ENCODE data around the gene MSRB1. TPM values are rescaled to one million over a fixed set of nuclear protein-coding genes. Genes with fewer than 3 reads are reported as not detected.

The MSRB1 gene
- total and polyA plus RNA-seq, 9 donors: 6.7 to 31.1 (median 21.9) TPM

- intact Hi-C loops (cut with DNase I): loop anchor here in 1 of 4 donors (5.0 kb wide), 1 partner anchor 57 kb away; no protein-coding TSS in a partner anchor
- 21 to 23% (median 22%) methylated on average over 27 to 30 of the region's 30 CpGs for WGBS, 3 donors
- H3K9me3 ChIP-seq: no peaks in the 10 kb centered on the region
- no peak overlapping the region for H3K27ac ChIP-seq
- no peaks in the 10 kb centered on the region for H3K36me3 ChIP-seq
- TF ChIP-seq EP300 (IDR thresholded peaks at IDR 0.05) (no peak), POLR2A (IDR thresholded peaks at IDR 0.05) (no peak)
- TF ChIP-seq, protein P1, sequence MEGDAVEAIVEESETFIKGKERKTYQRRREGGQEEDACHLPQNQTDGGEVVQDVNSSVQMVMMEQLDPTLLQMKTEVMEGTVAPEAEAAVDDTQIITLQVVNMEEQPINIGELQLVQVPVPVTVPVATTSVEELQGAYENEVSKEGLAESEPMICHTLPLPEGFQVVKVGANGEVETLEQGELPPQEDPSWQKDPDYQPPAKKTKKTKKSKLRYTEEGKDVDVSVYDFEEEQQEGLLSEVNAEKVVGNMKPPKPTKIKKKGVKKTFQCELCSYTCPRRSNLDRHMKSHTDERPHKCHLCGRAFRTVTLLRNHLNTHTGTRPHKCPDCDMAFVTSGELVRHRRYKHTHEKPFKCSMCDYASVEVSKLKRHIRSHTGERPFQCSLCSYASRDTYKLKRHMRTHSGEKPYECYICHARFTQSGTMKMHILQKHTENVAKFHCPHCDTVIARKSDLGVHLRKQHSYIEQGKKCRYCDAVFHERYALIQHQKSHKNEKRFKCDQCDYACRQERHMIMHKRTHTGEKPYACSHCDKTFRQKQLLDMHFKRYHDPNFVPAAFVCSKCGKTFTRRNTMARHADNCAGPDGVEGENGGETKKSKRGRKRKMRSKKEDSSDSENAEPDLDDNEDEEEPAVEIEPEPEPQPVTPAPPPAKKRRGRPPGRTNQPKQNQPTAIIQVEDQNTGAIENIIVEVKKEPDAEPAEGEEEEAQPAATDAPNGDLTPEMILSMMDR (IDR thresholded peaks at IDR 0.05): no peak
- H3K4me3 ChIP-seq: no peak overlapping the region
- no peaks in the 10 kb centered on the region for H3K4me1 ChIP-seq (ENCODE audit: insufficient read depth)
- H3K27me3 ChIP-seq: no peaks in the 10 kb centered on the region
- no peak for DNase-seq
These were observed 23.5 kb downstream of the MSRB1 start for GRCh38 chr16:1919327-1919998.

DNA sequence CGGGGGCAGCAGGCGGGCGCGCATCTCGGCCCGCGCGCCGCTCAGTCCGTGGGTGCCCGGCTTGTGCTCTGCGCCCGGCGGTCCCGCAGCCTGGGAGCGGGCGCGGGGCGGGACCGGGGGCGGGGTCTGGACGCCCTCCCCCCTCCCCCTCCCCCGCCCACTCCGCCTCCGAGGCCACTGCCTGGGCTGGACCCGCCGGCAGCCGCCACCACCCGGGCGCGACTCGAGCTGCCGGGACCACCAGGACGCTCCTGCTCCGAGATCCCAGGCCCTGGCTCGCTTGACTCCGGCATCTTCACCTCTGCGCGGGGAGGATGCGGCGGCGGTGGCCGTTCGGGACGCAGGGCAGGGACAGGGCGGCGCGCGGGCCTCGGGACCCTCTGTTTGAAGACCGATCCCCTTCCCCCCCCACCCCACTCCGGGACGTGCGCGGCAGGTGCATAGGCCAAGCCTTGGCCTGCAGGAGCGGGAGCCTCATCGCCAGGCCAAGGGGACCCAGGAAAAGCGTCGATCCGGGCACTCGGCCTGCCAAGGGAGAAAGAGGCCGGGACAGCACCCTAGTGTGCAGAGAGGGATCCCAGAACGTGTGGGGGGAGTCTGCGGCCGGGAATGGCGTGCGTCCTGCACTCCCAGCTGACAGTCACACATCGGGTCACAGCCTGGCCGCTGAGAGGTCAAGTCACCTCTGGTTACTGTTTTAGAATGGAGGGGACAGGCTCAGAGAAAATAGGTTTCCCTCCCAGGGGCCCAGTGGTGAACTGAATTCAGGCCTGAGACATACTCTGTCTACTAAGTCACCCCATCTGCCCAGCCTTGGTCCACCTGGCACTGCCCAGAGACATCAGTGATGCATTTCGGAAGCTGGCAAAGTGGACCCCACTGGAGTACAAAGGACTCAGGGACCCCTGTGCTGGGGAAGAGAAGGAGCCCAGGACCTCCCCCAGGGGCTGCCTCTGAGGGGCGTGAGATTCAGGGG, 24.4 kb downstream of the MSRB1 start, which contains the start of gene HS3ST6:
Gene HS3ST6 (minus strand): TSS at position 65 of the 976 bp plus-strand sequence. CDS start 92 bp downstream, outside the sequence.
- Histone ChIP-seq H3K9me3 (no peaks in the 10 kb centered on the region), H3K36me3 (no peaks in the 10 kb centered on the region), H3K27ac (no peak within 1 kb of the TSS), H3K4me3 (no peak within 1 kb of the TSS), H3K4me1 (ENCODE audit: insufficient read depth) (no peaks in the 10 kb centered on the region), H3K27me3 (no peaks in the 10 kb centered on the region)
- intact Hi-C loops (cut with DNase I): loop anchor here in 1 of 4 donors (5.0 kb wide), 1 partner anchor 56 kb away; no protein-coding TSS in a partner anchor
- WGBS, 3 donors: 2 to 11% (median 3%) methylated on average over 18 to 71 of the region's 71 CpGs
- TF ChIP-seq POLR2A (IDR thresholded peaks at IDR 0.05): no peak
- no peak for TF ChIP-seq EP300 (IDR thresholded peaks at IDR 0.05)
- TF ChIP-seq, protein P1 (IDR thresholded peaks at IDR 0.05): no peak
- DNase-seq: no peak

GRCh38 chr16:1917665-1918350, 25.2 kb downstream of the MSRB1 start:
- intact Hi-C loops (cut with DNase I): loop anchor here in 1 of 4 donors (5.0 kb wide), 1 partner anchor 56 kb away; no protein-coding TSS in a partner anchor
- no peak for TF ChIP-seq POLR2A (IDR thresholded peaks at IDR 0.05)
- TF ChIP-seq, protein P1 (IDR thresholded peaks at IDR 0.05): no peak
- TF ChIP-seq EP300 (IDR thresholded peaks at IDR 0.05): no peak
- WGBS, 3 donors: 1 to 2% (median 2%) methylated on average over 11 to 78 of the region's 81 CpGs
- H3K4me1 ChIP-seq (ENCODE audit: insufficient read depth): no peaks in the 10 kb centered on the region
- H3K9me3 ChIP-seq: no peaks in the 10 kb centered on the region
- no peak for DNase-seq
- H3K27ac ChIP-seq: no peak overlapping the region
- no peak overlapping the region for H3K4me3 ChIP-seq
- H3K36me3 ChIP-seq: no peaks in the 10 kb centered on the region
- no peaks in the 10 kb centered on the region for H3K27me3 ChIP-seq

Data from ovary (tissue), 9 donors.